ENCODE results near the gene RFNG.

The RFNG gene

DNA sequence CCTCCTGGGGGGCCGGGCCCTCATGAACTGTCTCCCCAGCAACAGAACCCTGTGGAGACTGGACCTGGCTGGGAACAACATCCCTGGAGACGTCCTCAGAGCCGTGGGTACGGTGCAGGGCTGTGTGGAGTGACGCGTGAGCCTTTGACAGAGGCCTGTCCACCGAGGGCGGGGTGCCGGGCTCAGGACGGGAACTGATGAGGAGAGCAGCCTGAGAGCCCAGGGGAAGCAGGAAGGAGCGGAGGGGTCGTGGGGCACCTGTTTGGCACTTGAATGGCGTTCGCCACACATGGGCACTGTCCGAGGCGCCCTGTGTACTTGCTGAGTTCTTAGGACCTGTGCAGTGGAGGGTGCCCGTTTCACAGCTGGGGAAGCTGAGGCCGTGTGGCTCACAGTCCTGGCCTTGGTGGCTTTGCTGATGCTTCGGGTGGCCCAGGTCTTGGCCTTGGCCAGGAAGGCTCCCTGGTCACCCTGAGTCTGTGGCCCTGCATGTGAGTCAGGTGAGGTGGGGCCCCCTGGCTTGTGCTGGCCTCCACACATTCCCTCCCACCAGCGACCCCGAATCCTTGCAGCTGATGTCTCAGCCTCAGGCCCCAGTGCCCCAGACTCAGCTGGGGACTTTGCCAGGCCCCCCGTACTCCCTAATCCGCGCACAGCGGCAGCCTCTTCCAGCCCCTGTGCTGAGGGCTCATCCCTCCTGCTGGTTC, 26.1 kb downstream of the RFNG start:
- no peak overlapping the region for H3K9ac ChIP-seq (ENCODE audit: low read length)

GRCh38 chr17:82024859-82025258, 26.8 kb downstream of the RFNG start:
- H3K9me2 ChIP-seq (replicated peaks; ENCODE audit: insufficient read depth, low read length) = no peaks in the 10 kb centered on the region
- no peaks in the 10 kb centered on the region for H4K20me1 ChIP-seq (ENCODE audit: low read depth, low read length)
- H3K27me3 ChIP-seq (ENCODE audit: low read length) = no peaks in the 10 kb centered on the region
- 0 out of 2 replicates have a peak, but pooled peaks cover 6% of the 10 kb centered on the region for H3F3A ChIP-seq (ENCODE audit: insufficient read depth)
- H3K36me3 ChIP-seq (ENCODE audit: low read length) = no peaks in the 10 kb centered on the region
- H2AFZ ChIP-seq (ENCODE audit: low read depth, low read length, severe bottlenecking) = no peak overlapping the region
- H3K9me3 ChIP-seq (ENCODE audit: insufficient read depth, low read length) = no peaks in the 10 kb centered on the region
- TF ChIP-seq CTCF (IDR thresholded peaks at IDR 0.05; ENCODE audit: insufficient read depth, low read length, poor library complexity, severe bottlenecking) = no peak
- H3K27ac ChIP-seq (ENCODE audit: low read depth, low read length) = no peak overlapping the region
- peaks cover 25% of the 10 kb centered on the region for H3K79me2 ChIP-seq (ENCODE audit: insufficient read depth, low read length)
- no peak overlapping the region for H3K4me3 ChIP-seq (ENCODE audit: insufficient read depth, low read length, poor library complexity, severe bottlenecking)
- no peak overlapping the region for H3K9ac ChIP-seq (ENCODE audit: low read length)
- H3K4me2 ChIP-seq (ENCODE audit: low read depth, low read length, poor library complexity, severe bottlenecking) = no peak overlapping the region

More for the DNA sequence above, 26.1 kb downstream of the RFNG start:
- no peak for TF ChIP-seq CTCF (IDR thresholded peaks at IDR 0.05; ENCODE audit: insufficient read depth, low read length, poor library complexity, severe bottlenecking)
- no peak for TF ChIP-seq EZH2phosphoT487 (conservative IDR thresholded peaks at IDR 0.05; ENCODE audit: low read length)
- Histone ChIP-seq H3K9me2 (replicated peaks; ENCODE audit: insufficient read depth, low read length) (no peaks in the 10 kb centered on the region), H3K27me3 (ENCODE audit: low read length) (no peaks in the 10 kb centered on the region), H2AFZ (ENCODE audit: low read depth, low read length, severe bottlenecking) (no peak overlapping the region), H4K20me1 (ENCODE audit: low read depth, low read length) (no peaks in the 10 kb centered on the region), H3K36me3 (ENCODE audit: low read length) (no peaks in the 10 kb centered on the region), H3F3A (ENCODE audit: insufficient read depth) (0 out of 2 replicates have a peak, but pooled peaks cover 6% of the 10 kb centered on the region), H3K4me2 (ENCODE audit: low read depth, low read length, poor library complexity, severe bottlenecking) (no peak overlapping the region), H3K79me2 (ENCODE audit: insufficient read depth, low read length) (peaks cover 25% of the 10 kb centered on the region), H3K27ac (ENCODE audit: low read depth, low read length) (no peak overlapping the region), H3K4me3 (ENCODE audit: insufficient read depth, low read length, poor library complexity, severe bottlenecking) (no peak overlapping the region), H3K9me3 (ENCODE audit: insufficient read depth, low read length) (no peaks in the 10 kb centered on the region)

DNA sequence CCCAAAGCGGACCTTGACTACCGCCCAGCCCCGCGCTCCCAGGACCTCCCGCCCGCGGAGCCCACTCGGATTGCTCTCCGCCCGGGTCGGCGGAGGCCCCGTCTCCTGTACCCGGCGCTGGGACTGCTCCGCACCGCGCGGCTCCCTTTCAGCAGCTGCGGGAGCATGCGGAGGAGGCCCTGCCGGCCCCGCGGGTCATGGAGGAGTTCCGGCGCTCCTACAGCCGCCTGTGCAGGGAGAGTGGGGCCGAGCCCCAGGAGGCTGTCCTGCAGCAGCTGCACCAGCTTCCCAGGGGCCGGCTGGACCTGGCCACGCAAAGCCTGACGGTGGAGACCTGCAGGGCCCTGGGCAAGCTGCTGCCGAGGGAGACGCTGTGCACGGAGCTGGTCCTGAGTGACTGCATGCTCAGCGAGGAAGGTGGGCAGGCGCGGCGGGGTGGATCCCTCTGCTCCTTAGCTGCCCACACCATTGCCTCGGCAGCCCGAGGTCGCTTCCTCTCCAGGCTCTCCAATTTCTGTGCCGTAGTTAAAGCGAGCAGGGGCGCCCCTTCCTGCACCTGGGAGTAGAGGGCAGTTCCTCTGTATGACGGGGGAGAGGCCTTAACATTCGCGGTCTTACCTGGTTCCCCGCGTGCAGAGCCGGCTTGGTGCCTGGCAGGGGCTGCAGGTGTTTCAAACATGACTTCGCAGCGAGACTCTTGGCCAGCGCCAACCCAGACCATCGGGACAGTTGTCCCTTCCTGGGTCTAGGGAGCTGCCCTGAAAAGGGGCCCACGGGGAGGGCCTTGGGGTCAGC, 28.0 kb downstream of the RFNG start:
- Histone ChIP-seq H3K79me2 (ENCODE audit: insufficient read depth, low read length) (peaks cover 25% of the 10 kb centered on the region), H2AFZ (ENCODE audit: low read depth, low read length, severe bottlenecking) (peak overlapping the region; percentile 14), H3K27me3 (ENCODE audit: low read length) (no peaks in the 10 kb centered on the region), H3K4me2 (ENCODE audit: low read depth, low read length, poor library complexity, severe bottlenecking) (peak overlapping the region; percentile 74), H3F3A (ENCODE audit: insufficient read depth) (0 out of 2 replicates have a peak, but pooled peaks cover 6% of the 10 kb centered on the region), H4K20me1 (ENCODE audit: low read depth, low read length) (no peaks in the 10 kb centered on the region), H3K4me3 (ENCODE audit: insufficient read depth, low read length, poor library complexity, severe bottlenecking) (peak overlapping the region; percentile 80), H3K9me2 (replicated peaks; ENCODE audit: insufficient read depth, low read length) (no peaks in the 10 kb centered on the region), H3K9me3 (ENCODE audit: insufficient read depth, low read length) (no peaks in the 10 kb centered on the region), H3K36me3 (ENCODE audit: low read length) (no peaks in the 10 kb centered on the region), H3K27ac (ENCODE audit: low read depth, low read length) (peak overlapping the region; percentile 23), H3K9ac (ENCODE audit: low read length) (peak overlapping the region; percentile 87)
- TF ChIP-seq EZH2phosphoT487 (conservative IDR thresholded peaks at IDR 0.05; ENCODE audit: low read length) = no peak
- no peak for TF ChIP-seq CTCF (IDR thresholded peaks at IDR 0.05; ENCODE audit: insufficient read depth, low read length, poor library complexity, severe bottlenecking)

All from SU-DHL-6 (cell line).